ENCODE results near the gene GZMM. TPM values are rescaled to one million over a fixed set of nuclear protein-coding genes. Genes with fewer than 3 reads are reported as not detected.

GZMM gene
- total RNA-seq, 1 experiment from 2014 or later: 0.38 TPM

- H3K27me3 ChIP-seq (ENCODE audit: control insufficient read depth, insufficient read depth, low read length): no peaks in the 10 kb centered on the region
- no peak for DNase-seq
- no peak overlapping the region for H3K4me3 ChIP-seq (ENCODE audit: insufficient read depth, low read depth, low read length)
- no peaks in the 10 kb centered on the region for H3K36me3 ChIP-seq (replicated peaks; ENCODE audit: control insufficient read depth, insufficient read depth, low read length)
Measured at GRCh38 chr19:597406-598315, 53.8 kb downstream of the GZMM start.

Other genes starting within 250 kb of the GZMM start
- gene MIER2, start 199.3 kb upstream of the GZMM start, total RNA-seq (2014; rRNA removed; shearing (Covaris generic)): 43.4 and 49.6 TPM in 2 replicates
- 9.2 and 13.9 TPM in 2 replicates for gene C2CD4C, start 134.9 kb upstream of the GZMM start, total RNA-seq (2014; rRNA removed; shearing (Covaris generic))
- gene SHC2, start 83.0 kb upstream of the GZMM start, total RNA-seq (2014; rRNA removed; shearing (Covaris generic)): 5.3 and 6.9 TPM in 2 replicates
- 0.70 TPM in 1 of 2 replicates, not detected in the other for gene MADCAM1, start 47.6 kb upstream of the GZMM start, total RNA-seq (2014; rRNA removed; shearing (Covaris generic))
- gene TPGS1, start 36.6 kb upstream of the GZMM start, total RNA-seq (2014; rRNA removed; shearing (Covaris generic)): 13.7 and 18.1 TPM in 2 replicates
- gene CDC34, start 12.3 kb upstream of the GZMM start, total RNA-seq (2014; rRNA removed; shearing (Covaris generic)): 180 and 192 TPM in 2 replicates
- 1,035 and 1,167 TPM in 2 replicates for gene BSG, start 28.5 kb downstream of the GZMM start, total RNA-seq (2014; rRNA removed; shearing (Covaris generic))
- gene HCN2, start 45.8 kb downstream of the GZMM start, total RNA-seq (2014; rRNA removed; shearing (Covaris generic)): 1.8 and 3.1 TPM in 2 replicates
- gene POLRMT, start 89.5 kb downstream of the GZMM start, total RNA-seq (2014; rRNA removed; shearing (Covaris generic)): 120 and 128 TPM in 2 replicates
- gene FGF22, start 95.8 kb downstream of the GZMM start, total RNA-seq (2014; rRNA removed; shearing (Covaris generic)): not detected in 2 replicates
- gene RNF126, start 119.2 kb downstream of the GZMM start, total RNA-seq (2014; rRNA removed; shearing (Covaris generic)): 119 and 128 TPM in 2 replicates
- 7.4 and 9.7 TPM in 2 replicates for gene FSTL3, start 132.3 kb downstream of the GZMM start, total RNA-seq (2014; rRNA removed; shearing (Covaris generic))
- not detected in 2 replicates for gene PRSS57, start 151.4 kb downstream of the GZMM start, total RNA-seq (2014; rRNA removed; shearing (Covaris generic))
- gene PALM, start 164.9 kb downstream of the GZMM start, total RNA-seq (2014; rRNA removed; shearing (Covaris generic)): 28.7 and 34.6 TPM in 2 replicates
- gene MISP, start 207.1 kb downstream of the GZMM start, total RNA-seq (2014; rRNA removed; shearing (Covaris generic)): 0.11 and 0.31 TPM in 2 replicates